H1 (cell line): Measurements from ENCODE around the gene VSIG2. TPM values are rescaled to one million over a fixed set of nuclear protein-coding genes. Genes with fewer than 3 reads are reported as not detected.

Experiments used
- CTCF ChIA-PET: fragments of 300-600 bp; sonication (Branson Sonifier 250); formaldehyde crosslinking; loops from one replicate; lab custom pipeline; 2021; ENCODE audit not compliant: partially characterized antibody; lab: Charles Lee
- POLR2A ChIA-PET: fragments of 300-600 bp; sonication (Branson Sonifier 250); formaldehyde crosslinking; loops from one replicate; lab custom pipeline; 2021; ENCODE audit warnings: inconsistent platforms; ENCODE audit not compliant: partially characterized antibody; lab: Charles Lee
- DNase-seq, 2 experiments: peaks; one replicate each; pipeline versions ENCODE4 v3.0.0 to v3.0.0-alpha.2; 2010 to 2022; ENCODE audit warnings: low spot score in 2 of 2, low read depth in 1 of 2, mixed read lengths in 1 of 2
- FAIRE-seq: peaks from 2 replicates; lab custom pipeline; 2011; peaks lifted over from hg19 to GRCh38; lab: Jason Lieb, UNC
- H2AFZ ChIP-seq: 2 replicates; pipeline ENCODE4 v1.8.1; 2012; ENCODE audit warnings: low read length, inconsistent platforms
- H2AK5ac ChIP-seq: 2 replicates; pipeline ENCODE4 v1.6.1; 2013; ENCODE audit warnings: low read depth, low read length
- H2BK120ac ChIP-seq: replicated peaks from 2 replicates; pipeline ENCODE3; 2013; ENCODE audit warnings: low read depth, low read length, inconsistent platforms
- H2BK12ac ChIP-seq: 2 replicates; pipeline ENCODE4 v1.6.1; 2013; ENCODE audit warnings: low read depth, low read length
- H2BK15ac ChIP-seq: 2 replicates; pipeline ENCODE4 v1.6.1; 2013; ENCODE audit warnings: low read length
- H2BK20ac ChIP-seq: 2 replicates; pipeline ENCODE4 v1.6.1; 2013; ENCODE audit warnings: low read length
- H2BK5ac ChIP-seq: 2 replicates; pipeline ENCODE4 v1.6.1; 2013; ENCODE audit warnings: low read depth, low read length
- H3K14ac ChIP-seq: 2 replicates; pipeline ENCODE4 v1.6.1; 2013; ENCODE audit warnings: inconsistent platforms; ENCODE audit not compliant: insufficient read length
- H3K18ac ChIP-seq: 2 replicates; pipeline ENCODE4 v1.6.1; 2013; ENCODE audit warnings: low read length; ENCODE audit errors: extremely low read depth
- H3K23ac ChIP-seq: 2 replicates; pipeline ENCODE4 v1.6.1; 2013; ENCODE audit warnings: inconsistent platforms; ENCODE audit not compliant: insufficient read length
- H3K23me2 ChIP-seq: 2 replicates; pipeline ENCODE4 v1.6.1; 2013; ENCODE audit warnings: low read depth, low read length
- H3K27ac ChIP-seq: 2 replicates; pipeline ENCODE4 v1.6.1; 2011; ENCODE audit warnings: low read depth, low read length, inconsistent platforms
- H3K27me3 ChIP-seq, 4 experiments: replicated peaks in 1 of 4; 1 replicate in 1 of 4; 2 replicates in 3 of 4; pipeline versions ENCODE4 v1.6.1 to v1.8.1; 2011 to 2013; ENCODE audit warnings: low read length in 3 of 4, mild to moderate bottlenecking in 3 of 4, inconsistent platforms in 2 of 4, mixed read lengths in 2 of 4, moderate library complexity in 1 of 4; ENCODE audit not compliant: control insufficient read depth in 3 of 4, insufficient read depth in 3 of 4; ENCODE audit errors: extremely low read depth in 1 of 4
- H3K36me3 ChIP-seq, 4 experiments: 2 replicates each; pipeline versions ENCODE4 v1.6.1 to v1.8.1; 2011 to 2013; ENCODE audit warnings: mild to moderate bottlenecking in 4 of 4, low read length in 3 of 4, moderate library complexity in 2 of 4, control low read depth in 1 of 4, inconsistent platforms in 1 of 4; ENCODE audit not compliant: insufficient read depth in 4 of 4, control insufficient read depth in 2 of 4
- H3K4ac ChIP-seq: replicated peaks from 2 replicates; pipeline ENCODE3; 2013; ENCODE audit warnings: low read length, low read depth, mixed read lengths, inconsistent platforms; ENCODE audit not compliant: insufficient read length
- H3K4me1 ChIP-seq, 4 experiments: replicated peaks in 1 of 4; 1 replicate in 1 of 4; 2 replicates in 3 of 4; pipeline versions ENCODE4 v1.6.1 to v1.8.1; 2011 to 2013; ENCODE audit warnings: low read length in 3 of 4, inconsistent platforms in 2 of 4, mixed read lengths in 1 of 4; ENCODE audit not compliant: insufficient read depth in 4 of 4, control insufficient read depth in 3 of 4
- H3K4me2 ChIP-seq, 2 experiments: 2 replicates each; pipeline versions ENCODE4 v1.6.1 to v1.8.1; 2011 to 2013; ENCODE audit warnings: low read depth in 2 of 2, low read length in 2 of 2, control low read depth in 1 of 2, inconsistent platforms in 1 of 2, mild to moderate bottlenecking in 1 of 2; ENCODE audit not compliant: insufficient read depth in 1 of 2
- H3K4me3 ChIP-seq, 4 experiments: fragments of 200-600, 300-600 bp in 1 of 4; sonication (generic), shearing (Covaris generic), sonication (Bioruptor Twin) in 1 of 4; 2 replicates each; pipeline versions ENCODE4 v1.5.1 to v1.8.1; 2011 to 2016; ENCODE audit warnings: low read length in 4 of 4, low read depth in 3 of 4, control low read depth in 2 of 4, inconsistent platforms in 2 of 4, mild to moderate bottlenecking in 2 of 4, mixed read lengths in 1 of 4, moderate library complexity in 1 of 4; ENCODE audit not compliant: insufficient read depth in 2 of 4; ENCODE audit errors: extremely low read depth in 1 of 4
- H3K56ac ChIP-seq: replicated peaks from 2 replicates; pipeline ENCODE3; 2013; ENCODE audit warnings: low read depth, mild to moderate bottlenecking, mixed read lengths, low read length, inconsistent platforms; ENCODE audit not compliant: insufficient read length
- H3K79me1 ChIP-seq: 2 replicates; pipeline ENCODE4 v1.6.1; 2013; ENCODE audit warnings: low read depth, low read length, control low read depth
- H3K79me2 ChIP-seq, 2 experiments: 2 replicates each; pipeline versions ENCODE4 v1.6.1 to v1.8.1; 2012 to 2013; ENCODE audit warnings: low read length in 2 of 2, mild to moderate bottlenecking in 2 of 2, inconsistent platforms in 1 of 2; ENCODE audit not compliant: insufficient read depth in 2 of 2, control insufficient read depth in 1 of 2
- H3K9ac ChIP-seq, 4 experiments: replicated peaks in 1 of 4; 1 replicate in 1 of 4; 2 replicates in 3 of 4; pipeline versions ENCODE4 v1.6.1 to v1.8.1; 2011 to 2013; ENCODE audit warnings: low read depth in 3 of 4, low read length in 3 of 4, control low read depth in 2 of 4, mild to moderate bottlenecking in 2 of 4, moderate library complexity in 2 of 4, inconsistent platforms in 1 of 4; ENCODE audit errors: extremely low read depth in 1 of 4
- H3K9me3 ChIP-seq, 2 experiments: 2 replicates each; pipeline versions ENCODE4 v1.6.1 to v1.8.1; 2012 to 2013; ENCODE audit warnings: mild to moderate bottlenecking in 2 of 2, moderate library complexity in 2 of 2, control low read depth in 1 of 2, inconsistent platforms in 1 of 2, low read depth in 1 of 2, low read length in 1 of 2, mixed read lengths in 1 of 2; ENCODE audit not compliant: insufficient read depth in 2 of 2
- H4K20me1 ChIP-seq, 2 experiments: replicated peaks in 1 of 2; 2 replicates each; pipeline versions ENCODE3 to v1.8.1; 2011 to 2013; ENCODE audit warnings: inconsistent platforms in 2 of 2, low read length in 2 of 2, mild to moderate bottlenecking in 1 of 2; ENCODE audit not compliant: insufficient read depth in 2 of 2, control insufficient read depth in 1 of 2
- H4K5ac ChIP-seq: 2 replicates; pipeline ENCODE4 v1.6.1; 2013; ENCODE audit warnings: low read length, low read depth, mixed read lengths, inconsistent platforms; ENCODE audit not compliant: insufficient read length
- H4K8ac ChIP-seq: 2 replicates; pipeline ENCODE4 v1.8.0; 2013; ENCODE audit warnings: mild to moderate bottlenecking, moderate library complexity, low read length, inconsistent platforms; ENCODE audit not compliant: insufficient read depth; ENCODE audit errors: extremely low read depth
- H4K91ac ChIP-seq: replicated peaks from 2 replicates; pipeline ENCODE3; 2013; ENCODE audit warnings: low read length, mixed read lengths, inconsistent platforms; ENCODE audit not compliant: insufficient read length
- CBX5 ChIP-seq: fragments of 300-800, 300-1000 bp; sonication (generic); IDR thresholded peaks from 2 replicates; pipeline ENCODE4 v1.7.1; 2016; ENCODE audit warnings: antibody characterized with exemption, low read length, low read depth
- CHD2 ChIP-seq: IDR thresholded peaks from 2 replicates; pipeline ENCODE4 v1.6.1; 2012; ENCODE audit warnings: low read length, improper control_type of control experiment
- EP300 ChIP-seq, 2 experiments: IDR thresholded peaks; 1 replicate in 1 of 2; 2 replicates in 1 of 2; pipeline ENCODE4 v1.6.1; 2011 to 2012; ENCODE audit warnings: low read depth in 2 of 2, low read length in 2 of 2, mild to moderate bottlenecking in 2 of 2, borderline replicate concordance in 1 of 2, inconsistent platforms in 1 of 2, moderate library complexity in 1 of 2
- EZH2 ChIP-seq: fragments of 200-600 bp; sonication (generic); IDR thresholded peaks from 2 replicates; pipeline ENCODE4 v1.7.1; 2012; ENCODE audit warnings: low read depth, mild to moderate bottlenecking, moderate library complexity, low read length, inconsistent platforms; ENCODE audit not compliant: severe bottlenecking
- SUZ12 ChIP-seq: fragments of 200-600 bp; sonication (generic); IDR thresholded peaks from 2 replicates; pipeline ENCODE4 v1.6.1; 2012; ENCODE audit warnings: mild to moderate bottlenecking, inconsistent platforms, low read length, moderate library complexity, mixed read lengths
- TAF7 ChIP-seq: optimal IDR thresholded peaks from 2 replicates; pipeline ENCODE3; 2011; ENCODE audit warnings: low read depth, mild to moderate bottlenecking, inconsistent platforms, low read length, moderate library complexity, borderline replicate concordance
- TBP ChIP-seq: IDR thresholded peaks from 2 replicates; pipeline ENCODE4 v1.6.1; 2011; ENCODE audit warnings: low read depth, low read length, improper control_type of control experiment
- ZNF274 ChIP-seq: IDR thresholded peaks from 2 replicates; pipeline ENCODE4 v1.7.0; 2012; ENCODE audit warnings: low read length, borderline replicate concordance; ENCODE audit errors: extremely low read depth
- WGBS, 2 experiments: shearing (Covaris generic) in 1 of 2; methylation state at CpG; one replicate each; pipeline versions ENCODE4 v1.1.6 to v1.1.7; 2013 to 2015; ENCODE audit warnings: low lambda C conversion rate in 2 of 2, mixed read lengths in 2 of 2, inconsistent platforms in 1 of 2, low coverage in 1 of 2, missing lambda C conversion rate in 1 of 2; ENCODE audit not compliant: insufficient replicate concordance in 2 of 2, insufficient coverage in 1 of 2, insufficient read length in 1 of 2; ENCODE audit errors: extremely low coverage in 1 of 2, missing lambda C conversion rate in 1 of 2; 5-methylcytosine and 5-hydroxymethylcytosine counted together
- polyA plus RNA-seq, 7 experiments: library from polyadenylated mRNA; depleted of rRNA in 3 of 7; stranded (reverse) in 5 of 7; unstranded in 2 of 7; fragments of >200 nt in 5 of 7; fragments of 200-250 nt in 2 of 7; gene quantifications; 1 replicate in 5 of 7; 2 replicates in 1 of 7; 4 replicates in 1 of 7; pipeline versions ENCODE4 v1.2.1 to v1.2.3, GENCODE V29; 2011 to 2013; ENCODE audit warnings: missing spikeins in 2 of 7, mixed read lengths in 2 of 7
- total RNA-seq: library from RNA; stranded (reverse); fragmentation: NEBNext Ultra II Directional; extraction: Animal tissue kit (Norgen Biotek cat#: 25700); gene quantifications from 2 replicates; pipeline ENCODE4 v1.2.1, GENCODE V29; 2021
- TF ChIP-seq, protein P1 (sequence below): IDR thresholded peaks from 2 replicates; pipeline ENCODE4 v1.6.1; 2012; ENCODE audit warnings: inconsistent platforms
- TF ChIP-seq, protein P2 (sequence below): IDR thresholded peaks from 2 replicates; pipeline ENCODE4 v1.6.1; 2011; ENCODE audit warnings: low read depth, mild to moderate bottlenecking, low read length; ENCODE audit not compliant: insufficient read depth

The VSIG2 gene
- total and polyA plus RNA-seq, 2 of the 8 experiments (the other 6 are each of a cell fraction or from before 2014, with no cell fraction given): 0.18 TPM; not detected in 1

DNA sequence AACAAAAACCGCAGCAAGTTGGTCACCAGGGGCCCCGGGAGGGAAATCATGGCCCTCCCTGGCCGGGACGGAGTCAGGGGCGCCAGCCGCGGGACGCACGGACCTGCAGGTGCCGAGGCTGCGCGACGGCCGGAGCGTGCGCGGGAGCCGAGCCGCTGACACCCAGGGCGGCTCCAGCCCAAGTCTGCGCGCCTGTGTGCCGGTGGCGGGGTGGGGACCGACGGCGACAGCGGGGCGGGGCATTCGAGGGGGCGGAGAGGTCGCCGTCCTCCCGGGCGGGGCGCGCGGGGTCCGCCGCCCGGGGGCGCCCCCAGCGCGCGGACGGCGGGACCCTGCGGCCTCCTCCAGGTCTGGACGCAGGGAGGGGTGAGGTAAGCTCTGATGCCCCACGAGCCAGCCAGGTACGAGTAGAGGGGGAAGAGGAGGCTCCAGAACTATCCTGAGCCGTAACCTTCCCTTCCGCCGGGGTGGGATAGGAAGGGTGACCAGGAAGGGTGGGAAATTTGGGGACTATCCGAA is 10.1 kb upstream of the VSIG2 start, which contains the start of gene ESAM:
Gene ESAM, minus strand, starts transcription at position 186 of the 519 bp plus-strand sequence. Its CDS starts 136 bp downstream, at position 50.
- H4K8ac ChIP-seq: peak within 1 kb of the TSS; percentile 4; the same call in 1 of the 2 replicates
- H2AFZ ChIP-seq: no peak within 1 kb of the TSS
- no peak within 1 kb of the TSS for H3K56ac ChIP-seq
- no peak within 1 kb of the TSS for H3K4ac ChIP-seq
- H3K23ac ChIP-seq: no peak within 1 kb of the TSS
- ChIA-PET CTCF (interaction anchor here (1.0 to 28.0 kb wide), 28 partner anchors 11 to 1110 kb away, joined by 3 to 382 read pairs (median 11); partner anchors contain the start of genes NRGN, ROBO3, SIAE and SPA17), POLR2A (interaction anchor here (0.9 to 4.2 kb wide), 7 partner anchors 9 to 38 kb away, joined by 4 to 26 read pairs (median 7); partner anchors contain the start of genes MSANTD2 and VSIG2)
- H3K9me3 ChIP-seq: no peaks in the 10 kb centered on the region
- 0 out of 2 replicates have a peak within 1 kb of the TSS, but pooled peaks have one; percentile 68 for H2BK12ac ChIP-seq
- peaks cover 18 to 28% of the 10 kb centered on the region in 2 experiments for H4K20me1 ChIP-seq
- 0% methylated on average over 23 of the region's 55 CpGs; no CpG with 5 or more reads in 1 of the 2 experiments for WGBS, 2 experiments
- H2BK20ac ChIP-seq: no peak within 1 kb of the TSS
- H4K91ac ChIP-seq: no peak within 1 kb of the TSS
- H3K4me3 ChIP-seq: peak within 1 kb of the TSS; percentile 30 to 67 (median 52)
- H3K27ac ChIP-seq: no peak within 1 kb of the TSS
- no peak within 1 kb of the TSS for H3K18ac ChIP-seq
- DNase-seq: peak in 1 of 2 experiments; percentile 64
- no peak within 1 kb of the TSS for H2BK15ac ChIP-seq
- peaks cover 0 to 35% (median 23%) of the 10 kb centered on the region in 4 experiments; a peak in 6 of 7 replicates for H3K4me1 ChIP-seq
- H3K79me1 ChIP-seq: no peaks in the 10 kb centered on the region
- no peak within 1 kb of the TSS for H2BK5ac ChIP-seq
- no peak within 1 kb of the TSS for H3K14ac ChIP-seq
- H4K5ac ChIP-seq: no peak within 1 kb of the TSS
- peaks cover 45 to 62% (median 58%) of the 10 kb centered on the region in 4 experiments for H3K27me3 ChIP-seq
- H2BK120ac ChIP-seq: no peak within 1 kb of the TSS
- H3K36me3 ChIP-seq: peaks cover 2 to 6% (median 5%) of the 10 kb centered on the region in 4 experiments; a peak in 4 of 8 replicates
- no peak within 1 kb of the TSS for H2AK5ac ChIP-seq
- H3K4me2 ChIP-seq: peak within 1 kb of the TSS; percentile 80 to 99
- FAIRE-seq: no peak
- H3K9ac ChIP-seq: no peak within 1 kb of the TSS
- peaks cover 17% of the 10 kb centered on the region; the same call in 1 of the 2 replicates for H3K23me2 ChIP-seq
- H3K79me2 ChIP-seq: no peaks in the 10 kb centered on the region
- TF ChIP-seq SUZ12: peak; percentile 81
- TF ChIP-seq CBX5: no peak
- no peak for TF ChIP-seq CHD2
- peak; percentile 50 for TF ChIP-seq EZH2
- no peak for TF ChIP-seq TAF7
- TF ChIP-seq ZNF274: no peak
- TF ChIP-seq, protein P1, sequence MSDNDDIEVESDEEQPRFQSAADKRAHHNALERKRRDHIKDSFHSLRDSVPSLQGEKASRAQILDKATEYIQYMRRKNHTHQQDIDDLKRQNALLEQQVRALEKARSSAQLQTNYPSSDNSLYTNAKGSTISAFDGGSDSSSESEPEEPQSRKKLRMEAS: peak; percentile 18; the same call in 1 of the 2 replicates
- TF ChIP-seq, protein P2, sequence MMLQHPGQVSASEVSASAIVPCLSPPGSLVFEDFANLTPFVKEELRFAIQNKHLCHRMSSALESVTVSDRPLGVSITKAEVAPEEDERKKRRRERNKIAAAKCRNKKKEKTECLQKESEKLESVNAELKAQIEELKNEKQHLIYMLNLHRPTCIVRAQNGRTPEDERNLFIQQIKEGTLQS: no peak
- TF ChIP-seq EP300 (IDR thresholded peaks at IDR 0.05; ENCODE audit: borderline replicate concordance in 1 of 2, low read depth in 2 of 2, low read length in 2 of 2): no peak
- TF ChIP-seq TBP: no peak
